ENCODE data around the gene GRIA1.

The GRIA1 gene

DNA sequence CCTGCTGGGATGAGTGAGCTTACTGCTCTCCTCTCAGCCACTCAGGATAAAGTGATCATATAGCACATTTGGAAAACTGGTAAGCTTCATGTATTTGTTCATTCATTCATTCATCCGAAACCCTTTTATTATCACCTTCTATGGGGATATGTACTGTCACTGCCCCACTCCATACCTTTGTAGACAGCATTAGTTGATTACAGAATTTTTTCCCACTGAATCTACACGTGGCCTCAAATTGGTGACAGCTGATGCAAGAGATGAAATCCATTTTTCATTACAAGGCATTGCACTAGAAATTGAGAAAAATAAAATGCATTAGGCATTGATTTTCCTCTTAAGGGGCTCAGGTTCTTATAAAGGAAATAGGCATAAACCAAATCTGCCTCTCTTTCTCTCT, 9.7 kb downstream of the GRIA1 start:
- TF ChIP-seq, protein P1, sequence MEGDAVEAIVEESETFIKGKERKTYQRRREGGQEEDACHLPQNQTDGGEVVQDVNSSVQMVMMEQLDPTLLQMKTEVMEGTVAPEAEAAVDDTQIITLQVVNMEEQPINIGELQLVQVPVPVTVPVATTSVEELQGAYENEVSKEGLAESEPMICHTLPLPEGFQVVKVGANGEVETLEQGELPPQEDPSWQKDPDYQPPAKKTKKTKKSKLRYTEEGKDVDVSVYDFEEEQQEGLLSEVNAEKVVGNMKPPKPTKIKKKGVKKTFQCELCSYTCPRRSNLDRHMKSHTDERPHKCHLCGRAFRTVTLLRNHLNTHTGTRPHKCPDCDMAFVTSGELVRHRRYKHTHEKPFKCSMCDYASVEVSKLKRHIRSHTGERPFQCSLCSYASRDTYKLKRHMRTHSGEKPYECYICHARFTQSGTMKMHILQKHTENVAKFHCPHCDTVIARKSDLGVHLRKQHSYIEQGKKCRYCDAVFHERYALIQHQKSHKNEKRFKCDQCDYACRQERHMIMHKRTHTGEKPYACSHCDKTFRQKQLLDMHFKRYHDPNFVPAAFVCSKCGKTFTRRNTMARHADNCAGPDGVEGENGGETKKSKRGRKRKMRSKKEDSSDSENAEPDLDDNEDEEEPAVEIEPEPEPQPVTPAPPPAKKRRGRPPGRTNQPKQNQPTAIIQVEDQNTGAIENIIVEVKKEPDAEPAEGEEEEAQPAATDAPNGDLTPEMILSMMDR (IDR thresholded peaks at IDR 0.05): no peak

DNA sequence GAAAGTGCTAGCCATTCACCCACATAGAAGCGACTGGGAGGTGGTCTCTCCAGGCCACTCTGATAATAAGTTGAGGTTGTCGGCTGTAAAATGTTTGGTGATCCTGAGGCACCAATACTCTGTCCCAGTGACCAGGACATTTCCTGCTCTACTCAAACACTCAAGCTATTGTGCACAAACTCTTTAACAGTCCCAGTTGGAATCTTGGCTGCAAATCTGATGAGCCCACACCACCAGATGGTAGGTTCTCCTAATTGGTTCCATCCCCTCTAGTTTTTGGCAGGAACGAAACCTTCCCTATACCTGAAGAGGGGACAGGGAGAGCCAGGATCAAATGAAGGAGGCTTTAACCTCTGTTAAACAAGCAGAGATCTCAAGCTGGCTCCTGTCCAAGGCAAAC, 14.3 kb downstream of the GRIA1 start:
- TF ChIP-seq, protein P1 (IDR thresholded peaks at IDR 0.05): no peak

DNA sequence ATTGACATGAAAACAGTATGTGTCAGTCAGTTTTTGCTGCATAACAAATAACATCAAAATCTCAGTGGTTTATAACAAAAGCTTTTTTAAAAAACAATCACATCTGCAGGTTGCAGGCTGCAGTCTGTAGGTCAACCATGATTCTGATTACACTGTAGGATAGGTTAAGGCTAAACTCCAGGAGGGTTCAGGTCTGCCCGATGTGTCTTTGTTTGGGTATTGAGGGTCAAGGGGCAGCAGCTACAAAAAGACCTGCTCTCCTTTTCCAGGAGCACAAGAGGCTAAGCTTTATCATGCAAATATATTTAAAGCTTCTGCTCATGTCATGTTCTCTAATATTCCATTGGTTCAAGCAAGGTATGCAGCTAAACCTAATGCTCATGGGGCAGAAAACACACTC, 18.2 kb downstream of the GRIA1 start:
- TF ChIP-seq, protein P1 (IDR thresholded peaks at IDR 0.05): no peak

DNA sequence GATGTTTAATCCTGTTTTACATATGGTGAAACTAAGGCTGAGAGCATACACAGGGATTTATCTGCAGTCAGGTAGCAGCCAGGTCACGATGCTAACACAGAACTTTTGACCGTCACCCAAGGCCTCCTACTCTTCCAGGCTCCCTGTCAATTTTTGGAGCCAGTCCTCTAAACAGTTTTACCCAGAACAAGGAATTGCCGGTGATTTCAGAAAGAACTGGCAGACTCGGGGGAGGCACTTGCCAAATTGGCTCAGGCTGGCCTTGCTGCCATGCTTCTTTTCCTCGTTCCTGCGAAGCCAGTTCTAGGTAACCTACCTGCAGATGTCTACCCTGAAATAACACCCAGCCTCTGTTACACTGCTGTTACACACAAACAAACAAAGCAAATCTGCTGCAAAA, 21.2 kb downstream of the GRIA1 start:
- TF ChIP-seq, protein P1 (IDR thresholded peaks at IDR 0.05): no peak

DNA sequence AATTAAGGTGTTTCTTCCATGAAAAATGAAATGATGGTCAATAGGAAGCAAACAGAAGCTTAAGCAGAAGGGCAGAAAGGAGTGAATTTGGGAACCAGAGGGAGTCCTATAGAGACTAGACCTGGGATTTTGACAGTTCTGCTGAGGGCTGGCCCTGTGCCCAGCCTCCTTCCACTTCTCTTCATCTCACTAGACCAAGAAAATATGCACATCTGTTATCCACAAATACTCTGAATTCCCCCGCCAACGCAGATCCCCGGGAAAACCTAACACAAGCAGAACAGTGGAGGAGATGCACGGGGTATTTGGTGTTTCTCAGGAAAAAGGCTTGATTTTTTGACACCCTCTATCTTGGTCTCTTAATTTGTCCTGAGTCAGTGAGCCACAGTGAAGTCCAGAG, 22.7 kb downstream of the GRIA1 start:
- TF ChIP-seq, protein P1 (IDR thresholded peaks at IDR 0.05): no peak

DNA sequence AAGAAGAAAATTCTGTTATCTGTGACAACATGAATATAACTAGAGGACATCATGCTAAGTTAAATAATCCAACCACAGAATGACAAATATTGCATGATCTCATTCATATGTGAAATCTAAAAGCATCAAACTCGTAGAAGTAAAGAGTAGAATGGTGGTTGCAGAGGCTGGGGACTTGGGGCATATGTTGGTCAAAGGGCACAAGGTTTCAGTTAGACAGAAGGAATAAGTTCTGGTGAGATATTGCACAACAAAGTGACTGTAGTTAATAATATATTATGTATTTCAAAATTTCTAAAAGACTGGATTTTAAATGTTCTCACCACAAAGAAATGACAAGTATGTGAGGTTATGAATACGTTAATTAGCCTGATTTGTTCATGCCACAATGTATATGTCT, 24.8 kb downstream of the GRIA1 start:
- TF ChIP-seq, protein P1 (IDR thresholded peaks at IDR 0.05): no peak

DNA sequence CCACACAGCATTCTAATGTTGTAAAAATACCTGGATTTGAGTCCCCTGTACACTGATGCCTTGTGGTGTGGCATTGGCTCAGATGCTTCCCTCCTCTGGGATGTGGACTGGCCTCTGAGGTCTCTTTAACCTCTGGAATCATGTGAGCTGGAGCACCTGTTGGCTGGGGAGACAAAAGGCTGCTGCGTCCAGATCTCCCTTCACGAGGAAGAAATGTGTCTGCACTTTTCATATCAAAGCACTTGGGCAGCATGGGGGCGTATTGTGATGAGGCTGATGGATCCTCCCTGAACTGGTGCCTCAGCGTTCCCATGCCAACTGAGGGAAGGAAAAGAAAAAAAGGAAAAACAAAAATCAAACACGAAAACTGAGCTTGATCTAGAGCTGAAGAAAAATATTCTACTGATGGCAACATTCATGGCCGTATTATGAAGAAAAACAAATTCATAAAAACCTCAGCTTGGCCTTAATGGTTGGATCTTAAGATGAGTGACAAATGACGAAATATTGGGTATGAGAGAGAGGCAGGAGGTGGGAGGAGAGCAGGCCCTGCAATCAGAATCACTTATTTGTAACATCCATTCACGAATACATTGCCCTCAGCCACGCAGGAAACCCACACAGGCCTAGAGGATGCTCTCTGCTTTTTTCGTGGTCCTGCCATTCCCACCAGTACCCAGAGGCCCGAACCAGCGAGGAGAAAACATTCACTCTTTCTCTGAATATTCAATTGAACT, 26.2 kb downstream of the GRIA1 start:
- TF ChIP-seq, protein P1 (IDR thresholded peaks at IDR 0.05): no peak

DNA sequence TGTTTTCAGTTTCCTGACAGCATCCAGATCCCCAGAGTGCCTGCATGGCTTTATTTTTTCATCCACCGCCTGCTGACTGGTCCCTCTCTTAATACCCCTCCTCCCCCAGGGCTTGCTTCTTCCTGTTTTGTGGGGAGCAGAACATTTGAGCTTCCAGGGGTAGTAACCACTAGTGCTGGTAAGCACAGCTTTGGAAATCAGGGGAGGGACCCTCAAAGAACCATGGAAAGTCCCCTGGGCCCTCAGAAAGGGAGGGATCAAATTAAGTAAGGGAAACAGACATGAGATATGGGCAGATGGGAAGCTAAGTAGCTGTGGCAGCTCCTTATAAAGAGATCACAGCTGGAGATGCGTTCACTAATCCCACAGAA, 26.8 kb downstream of the GRIA1 start:
- TF ChIP-seq, protein P1 (IDR thresholded peaks at IDR 0.05): no peak

Measured in LNCAP (cell line).